ENCODE measurements around the gene GPR12.

GRCh38 chr13:26742691-26743358 lies 17.8 kb downstream of the GPR12 start:
- TF ChIP-seq CTCF (IDR thresholded peaks at IDR 0.05) (no peak), EP300 (IDR thresholded peaks at IDR 0.05) (no peak), POLR2AphosphoS5 (IDR thresholded peaks at IDR 0.05) (no peak), POLR2A (IDR thresholded peaks at IDR 0.05) (no peak)
